Heart left ventricle (tissue), 16 donors: ENCODE results near the gene GLP1R. TPM values are rescaled to one million over a fixed set of nuclear protein-coding genes. Genes with fewer than 3 reads are reported as not detected.

Source experiments
- ATAC-seq, 4 donors: fragments of 200-7000 bp; cut with Tn5 transposase; one replicate each; pipeline ENCODE4 v1.9.1; 2020 to 2022; ENCODE audit warnings: moderate library complexity in 4 of 4, mild to moderate bottlenecking in 3 of 4, moderate number of reproducible peaks in 1 of 4
- DNase-seq, 5 donors: peaks; one replicate each; pipeline ENCODE4 v3.0.0-alpha.2; 2020
- H3K27ac ChIP-seq, 12 donors: fragments of 200-600 bp; sonication (generic) in 4 of 12; one replicate each; pipeline versions ENCODE4 v1.5.0 to v1.8.0; 2016 to 2022; ENCODE audit warnings: mild to moderate bottlenecking in 2 of 12
- H3K27me3 ChIP-seq, 9 donors: fragments of 200-600 bp; sonication (generic) in 2 of 9; one replicate each; pipeline versions ENCODE4 v1.5.1 to v1.8.0; 2016 to 2022; ENCODE audit warnings: mild to moderate bottlenecking in 3 of 9
- H3K36me3 ChIP-seq, 9 donors: fragments of 200-600 bp; sonication (generic) in 2 of 9; one replicate each; pipeline versions ENCODE4 v1.5.0 to v1.8.0; 2018 to 2022; ENCODE audit warnings: mild to moderate bottlenecking in 2 of 9
- H3K4me1 ChIP-seq, 12 donors: fragments of 200-600 bp; sonication (generic) in 4 of 12; one replicate each; pipeline versions ENCODE4 v1.5.0 to v1.8.0; 2016 to 2022; ENCODE audit warnings: mild to moderate bottlenecking in 3 of 12
- H3K4me3 ChIP-seq, 12 donors: fragments of 200-600 bp; sonication (generic) in 4 of 12; one replicate each; pipeline versions ENCODE4 v1.5.0 to v1.8.0; 2017 to 2022; ENCODE audit warnings: mild to moderate bottlenecking in 9 of 12, moderate library complexity in 4 of 12
- H3K9me3 ChIP-seq, 12 donors: fragments of 200-600 bp; sonication (generic) in 4 of 12; one replicate each; pipeline versions ENCODE4 v1.5.0 to v1.8.0; 2016 to 2022; ENCODE audit warnings: mild to moderate bottlenecking in 1 of 12
- POLR2A ChIP-seq, 2 donors: fragments of 450-650 bp; IDR thresholded peaks; one replicate each; pipeline ENCODE4 v1.6.1; 2017; ENCODE audit warnings: antibody characterized with exemption in 2 of 2, mild to moderate bottlenecking in 2 of 2, moderate library complexity in 2 of 2
- WGBS, 4 donors: extraction: QIAGEN DNeasy Blood & Tissue Kit in 2 of 4; methylation state at CpG; one replicate each; pipeline versions ENCODE4 v1.1.5 to v1.1.7; 2013 to 2018; 5-methylcytosine and 5-hydroxymethylcytosine counted together
- intact Hi-C, 10 donors: fragments of 100-400 bp; cut with DNase I; formaldehyde crosslinking; loops; one replicate each; pipeline versions ENCODE4 v1.11.1 to v1.14.2; 2022
- polyA plus RNA-seq, 2 donors: library from polyadenylated mRNA; stranded (reverse); fragments of 200-250 nt; gene quantifications; one replicate each; pipeline ENCODE4 v1.2.3, GENCODE V29; 2013
- total RNA-seq, 9 donors: library from RNA; depleted of rRNA in 2 of 9; stranded (reverse); fragments of >200 nt in 2 of 9; fragmentation: NEBNext Ultra II Directional in 3 of 9; extraction: Animal tissue kit (Norgen Biotek cat#: 25700) in 3 of 9; gene quantifications; one replicate each; pipeline versions ENCODE4 v1.1.0 to v1.2.4, GENCODE V29; 2016 to 2023
- TF ChIP-seq, protein P1 (sequence below), 12 donors: fragments of 200-600 bp; sonication (generic) in 4 of 12; IDR thresholded peaks; one replicate each; pipeline versions ENCODE4 v1.5.0 to v1.8.0; 2018 to 2022; ENCODE audit warnings: antibody characterized with exemption in 12 of 12, mild to moderate bottlenecking in 5 of 12
- donor health status: ischemic (EF 13 %, LVEDD 7.1; RV severe dilation, severe dysfunction).
- donor health status: healthy with polysubstance abuse.
- donor health status: DM: no; HTN: yes; CAD: no.
- donor health status: DM: no; HTN: no; CAD: no.
- donor health status: ischemic (EF 25% LVEDD 6.9; RV normal size, moderate dysfunction).
- donor health status: ischemic (EF 25% LVEDD 5.7; RV mildly dilated, moderate dysfunction).
- donor health status: healthy.
- donor health status: DM: yes; HTN: yes; CAD: no.
- donor health status: ischemic (EF 35%, LVEDD 5.7; RV mildly dilated, moderate dysfunction).
- donor health status: nonischemic (EF 11% LVEDD 7.7; RV severe dilation, severe dysfunction).
- donor health status: DM: yes; HTN: yes; CAD: no.
- donor health status: PGD.
- donor health status: ischemic (EF 29% LVEDD 5.4; RV normal size, mild dysfunction).
- donor health status: nonischemic (EF 23%, LVEDD 6.1; RV moderate dilation, normal function).

GLP1R gene
- total and polyA plus RNA-seq, 11 donors: 0.25 to 6.4 (median 1.6) TPM

DNA sequence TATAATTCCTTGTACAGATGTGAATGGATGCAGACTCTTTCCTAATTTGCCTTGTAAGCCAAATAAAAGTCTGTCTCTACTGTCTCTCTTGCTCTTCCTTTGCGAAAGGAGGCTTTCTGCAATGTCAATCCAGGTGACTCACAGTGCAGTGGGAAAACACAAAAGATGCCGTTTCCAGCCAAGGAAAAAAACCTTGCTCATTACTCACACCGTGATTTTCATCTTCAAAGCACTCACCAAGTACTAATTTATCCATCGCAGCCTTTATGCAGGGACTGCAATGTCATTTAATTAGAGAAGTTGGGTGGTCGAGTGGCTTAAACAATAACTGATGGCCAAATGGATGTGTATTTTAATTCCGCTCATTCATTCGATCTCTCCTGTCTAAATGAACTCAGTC is 42.6 kb downstream of the GLP1R start:
- DNase-seq (no peak), ATAC-seq (no peak)
- WGBS, 4 donors: 85 to 87% (median 86%) methylated on average over 7 of the region's 7 CpGs
- no peak overlapping the region for H3K4me3 ChIP-seq
- H3K27me3 ChIP-seq: peaks cover 0 to 11% (median 0%) of the 10 kb centered on the region in 9 donors
- TF ChIP-seq, protein P1, sequence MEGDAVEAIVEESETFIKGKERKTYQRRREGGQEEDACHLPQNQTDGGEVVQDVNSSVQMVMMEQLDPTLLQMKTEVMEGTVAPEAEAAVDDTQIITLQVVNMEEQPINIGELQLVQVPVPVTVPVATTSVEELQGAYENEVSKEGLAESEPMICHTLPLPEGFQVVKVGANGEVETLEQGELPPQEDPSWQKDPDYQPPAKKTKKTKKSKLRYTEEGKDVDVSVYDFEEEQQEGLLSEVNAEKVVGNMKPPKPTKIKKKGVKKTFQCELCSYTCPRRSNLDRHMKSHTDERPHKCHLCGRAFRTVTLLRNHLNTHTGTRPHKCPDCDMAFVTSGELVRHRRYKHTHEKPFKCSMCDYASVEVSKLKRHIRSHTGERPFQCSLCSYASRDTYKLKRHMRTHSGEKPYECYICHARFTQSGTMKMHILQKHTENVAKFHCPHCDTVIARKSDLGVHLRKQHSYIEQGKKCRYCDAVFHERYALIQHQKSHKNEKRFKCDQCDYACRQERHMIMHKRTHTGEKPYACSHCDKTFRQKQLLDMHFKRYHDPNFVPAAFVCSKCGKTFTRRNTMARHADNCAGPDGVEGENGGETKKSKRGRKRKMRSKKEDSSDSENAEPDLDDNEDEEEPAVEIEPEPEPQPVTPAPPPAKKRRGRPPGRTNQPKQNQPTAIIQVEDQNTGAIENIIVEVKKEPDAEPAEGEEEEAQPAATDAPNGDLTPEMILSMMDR (IDR thresholded peaks at IDR 0.05): no peak
- no peak for TF ChIP-seq POLR2A (IDR thresholded peaks at IDR 0.05)
- H3K4me1 ChIP-seq: peaks cover 0 to 23% (median 10%) of the 10 kb centered on the region in 12 donors
- intact Hi-C loops: no loop called here
- H3K36me3 ChIP-seq: no peaks in the 10 kb centered on the region
- H3K9me3 ChIP-seq: no peaks in the 10 kb centered on the region
- H3K27ac ChIP-seq: no peak overlapping the region

DNA sequence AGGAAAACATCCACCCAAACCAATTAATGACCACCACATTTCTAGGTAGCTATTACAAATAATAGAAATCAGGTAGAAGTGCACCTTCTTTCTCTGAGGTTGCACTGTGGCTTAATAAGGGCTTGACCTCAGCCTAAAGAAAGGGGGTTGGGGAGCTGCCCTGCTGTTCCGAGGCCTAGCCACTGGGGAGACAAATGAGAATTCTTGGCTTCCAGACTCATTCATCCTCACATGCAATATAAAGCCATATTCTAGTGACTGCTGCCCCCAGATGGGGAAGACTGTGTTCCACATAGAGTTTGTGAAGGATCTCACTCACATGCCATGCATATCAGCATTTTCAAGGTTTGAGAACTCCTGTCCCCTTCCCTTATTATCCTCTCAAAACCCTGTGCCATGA is 43.5 kb downstream of the GLP1R start:
- Histone ChIP-seq H3K4me1 (peaks cover 0 to 17% (median 10%) of the 10 kb centered on the region in 12 donors), H3K9me3 (no peaks in the 10 kb centered on the region), H3K4me3 (no peak overlapping the region), H3K27ac (no peak overlapping the region), H3K36me3 (no peaks in the 10 kb centered on the region), H3K27me3 (peaks cover 0 to 6% (median 0%) of the 10 kb centered on the region in 9 donors)
- intact Hi-C loops: no loop called here
- ATAC-seq (peak in 1 of 4 donors; percentile 19), DNase-seq (no peak)
- TF ChIP-seq, protein P1 (IDR thresholded peaks at IDR 0.05): peak in 1 of 12 donors; percentile 20
- TF ChIP-seq POLR2A (IDR thresholded peaks at IDR 0.05): no peak
- WGBS, 4 donors: 19 to 38% (median 31%) methylated on average over 1 of the region's 1 CpG

DNA sequence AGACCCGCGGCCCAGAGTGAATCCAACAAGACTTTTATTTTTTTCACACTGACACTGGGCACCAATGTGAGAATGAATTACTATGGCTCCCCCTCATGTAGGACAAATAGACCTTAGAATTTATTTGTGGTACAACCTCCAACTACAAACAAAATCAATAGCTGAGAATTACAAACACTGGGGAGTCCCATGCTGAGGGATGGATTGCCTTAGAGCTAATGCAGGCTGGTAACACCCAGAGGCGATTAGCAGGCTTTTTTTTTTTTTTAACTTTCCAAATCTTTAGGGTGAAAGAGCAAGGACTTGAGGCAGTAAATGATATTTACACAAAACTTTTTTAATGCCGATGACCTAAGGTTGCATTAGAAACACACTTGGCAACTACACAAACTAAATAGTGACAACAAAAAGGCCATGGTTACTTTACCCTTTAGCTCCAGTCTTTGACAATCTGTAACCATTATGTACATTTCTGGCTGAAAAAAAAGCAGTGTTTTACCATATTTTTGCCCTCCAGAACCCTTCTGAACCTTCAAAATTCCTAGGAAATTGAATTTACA is 44.6 kb downstream of the GLP1R start:
- peaks cover 0 to 4% (median 0%) of the 10 kb centered on the region in 9 donors for H3K27me3 ChIP-seq
- H3K36me3 ChIP-seq: no peaks in the 10 kb centered on the region
- no peaks in the 10 kb centered on the region for H3K9me3 ChIP-seq
- peaks cover 0 to 14% (median 10%) of the 10 kb centered on the region in 12 donors for H3K4me1 ChIP-seq
- no peak overlapping the region for H3K4me3 ChIP-seq
- ATAC-seq (no peak), DNase-seq (no peak)
- TF ChIP-seq POLR2A (IDR thresholded peaks at IDR 0.05): no peak
- TF ChIP-seq, protein P1 (IDR thresholded peaks at IDR 0.05): no peak
- no peak overlapping the region for H3K27ac ChIP-seq
- 91 to 96% (median 93%) methylated on average over 4 of the region's 4 CpGs for WGBS, 4 donors
- intact Hi-C loops: no loop called here

DNA sequence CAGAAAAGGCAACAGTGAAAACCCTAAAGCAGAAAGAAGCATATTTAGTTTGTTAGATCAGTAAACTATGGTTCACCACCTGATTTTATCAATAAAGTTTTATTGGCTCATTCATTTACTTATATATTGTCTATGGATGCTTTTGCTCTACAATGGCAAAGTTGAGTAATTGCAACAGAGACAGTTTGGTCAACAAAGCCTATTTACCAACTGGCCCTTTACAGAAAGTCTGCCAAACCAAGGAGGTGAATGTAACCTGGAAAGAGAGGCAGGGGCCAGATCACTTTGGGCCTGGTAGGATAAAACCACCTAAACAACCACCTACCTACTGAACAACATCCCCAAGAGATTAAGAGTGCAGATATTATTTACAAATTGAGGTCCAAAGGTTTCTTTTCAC is 47.0 kb downstream of the GLP1R start:
- DNase-seq: no peak
- H3K27me3 ChIP-seq: peaks cover 0 to 4% (median 0%) of the 10 kb centered on the region in 9 donors
- no peak for TF ChIP-seq POLR2A (IDR thresholded peaks at IDR 0.05)
- TF ChIP-seq, protein P1 (IDR thresholded peaks at IDR 0.05): no peak
- no peaks in the 10 kb centered on the region for H3K36me3 ChIP-seq
- H3K27ac ChIP-seq: no peak overlapping the region
- no peaks in the 10 kb centered on the region for H3K9me3 ChIP-seq
- H3K4me3 ChIP-seq: no peak overlapping the region
- intact Hi-C loops: no loop called here
- no peaks in the 10 kb centered on the region for H3K4me1 ChIP-seq
- no peak for ATAC-seq
